Effector CD4-positive, alpha-beta T cell (primary cell): ENCODE measurements around the gene UNC93B1.
A peak's percentile ranks its signal among the peaks of the same experiment; 100 is the strongest.

ENCODE experiments used
- DNase-seq: peaks from one replicate; pipeline ENCODE4 v3.0.0-alpha.2; 2020
- total RNA-seq: gene quantifications from one replicate; lab custom pipeline; 2026; lab: John Stamatoyannopoulos, UW

Gene UNC93B1
- 14.8 reads per million, percentile 40 among the genes with 10 or more reads in this experiment for total RNA-seq

GRCh38 chr11:68003846-68004550 is at the start of gene UNC93B1:
Gene UNC93B1, minus strand, starts transcription at chr11:68004097. Its CDS starts 54 bp downstream, at chr11:68004043.
- DNase-seq, result peak; percentile 56

GRCh38 chr11:68053117-68053516 is 49.2 kb upstream of the UNC93B1 start:
- DNase-seq, result no peak

- DNase-seq, result no peak
These were observed 48.4 kb upstream of the UNC93B1 start for GRCh38 chr11:68052137-68052873.

- DNase-seq, result no peak
These were observed 47.6 kb upstream of the UNC93B1 start for GRCh38 chr11:68051191-68052136.

GRCh38 chr11:68050371-68050841 is 46.5 kb upstream of the UNC93B1 start:
- no peak for DNase-seq

GRCh38 chr11:68049509-68050370 is 45.8 kb upstream of the UNC93B1 start:
- DNase-seq, result no peak

GRCh38 chr11:68048681-68049508 is 45.0 kb upstream of the UNC93B1 start:
- no peak for DNase-seq

GRCh38 chr11:68047437-68048290 is 43.8 kb upstream of the UNC93B1 start:
- DNase-seq, result no peak

GRCh38 chr11:68044898-68045351 is 41.0 kb upstream of the UNC93B1 start:
- no peak for DNase-seq

- DNase-seq, result no peak
These were observed 40.4 kb upstream of the UNC93B1 start for GRCh38 chr11:68044145-68044813.

- DNase-seq, result no peak
These were observed 39.6 kb upstream of the UNC93B1 start for GRCh38 chr11:68043349-68044144.

- DNase-seq, result no peak
These were observed 39.1 kb upstream of the UNC93B1 start for GRCh38 chr11:68043029-68043348.

- DNase-seq, result no peak
These were observed 38.5 kb upstream of the UNC93B1 start for GRCh38 chr11:68042219-68043028.

GRCh38 chr11:68041617-68042218 is 37.8 kb upstream of the UNC93B1 start:
- no peak for DNase-seq

GRCh38 chr11:68040957-68041591 is 37.2 kb upstream of the UNC93B1 start:
- DNase-seq, result no peak

- DNase-seq, result no peak
These were observed 36.4 kb upstream of the UNC93B1 start for GRCh38 chr11:68040101-68040956.
